GM23338 (cell line): ENCODE measurements around the gene RABL2A.
"Not testable (repeated sequence)": the region's sequence is repeated elsewhere in the genome, so short reads cannot be mapped to it uniquely, and the experiment has no call there.

Source experiments
- CREB1 ChIP-seq: fragments of 250-450 bp; sonication (Bioruptor Pico); IDR thresholded peaks from 2 replicates; pipeline ENCODE4 v1.5.0; 2020; ENCODE audit warnings: low read depth, mild to moderate bottlenecking, moderate library complexity
- EZH2 ChIP-seq: fragments of 200-600 bp; sonication (generic); IDR thresholded peaks from one replicate; pipeline ENCODE4 v1.8.0; 2017; ENCODE audit warnings: antibody characterized with exemption, mild to moderate bottlenecking, low read depth; ENCODE audit not compliant: unreplicated experiment
- REST ChIP-seq: IDR thresholded peaks from one replicate; pipeline ENCODE4 v1.6.1; 2018; ENCODE audit warnings: antibody characterized with exemption; ENCODE audit not compliant: unreplicated experiment
- STAT1 ChIP-seq: IDR thresholded peaks from one replicate; pipeline ENCODE4 v1.6.1; 2016; ENCODE audit warnings: antibody characterized with exemption; ENCODE audit not compliant: unreplicated experiment
- TF ChIP-seq, protein P1 (sequence below), 2 experiments: fragments of 200-600 bp in 1 of 2; sonication (generic) in 1 of 2; conservative IDR thresholded peaks; 2 replicates each; pipeline versions ENCODE4 v1.5.1 to v1.6.1; 2016 to 2017; ENCODE audit warnings: antibody characterized with exemption in 2 of 2, low read depth in 2 of 2, mild to moderate bottlenecking in 2 of 2, moderate library complexity in 1 of 2

GRCh38 chr2:113656031-113656624 is 29.1 kb downstream of the RABL2A start:
- not testable (repeated sequence) for TF ChIP-seq CREB1 (CRISPR knock-in tag); EZH2; STAT1; REST
- TF ChIP-seq, protein P1, sequence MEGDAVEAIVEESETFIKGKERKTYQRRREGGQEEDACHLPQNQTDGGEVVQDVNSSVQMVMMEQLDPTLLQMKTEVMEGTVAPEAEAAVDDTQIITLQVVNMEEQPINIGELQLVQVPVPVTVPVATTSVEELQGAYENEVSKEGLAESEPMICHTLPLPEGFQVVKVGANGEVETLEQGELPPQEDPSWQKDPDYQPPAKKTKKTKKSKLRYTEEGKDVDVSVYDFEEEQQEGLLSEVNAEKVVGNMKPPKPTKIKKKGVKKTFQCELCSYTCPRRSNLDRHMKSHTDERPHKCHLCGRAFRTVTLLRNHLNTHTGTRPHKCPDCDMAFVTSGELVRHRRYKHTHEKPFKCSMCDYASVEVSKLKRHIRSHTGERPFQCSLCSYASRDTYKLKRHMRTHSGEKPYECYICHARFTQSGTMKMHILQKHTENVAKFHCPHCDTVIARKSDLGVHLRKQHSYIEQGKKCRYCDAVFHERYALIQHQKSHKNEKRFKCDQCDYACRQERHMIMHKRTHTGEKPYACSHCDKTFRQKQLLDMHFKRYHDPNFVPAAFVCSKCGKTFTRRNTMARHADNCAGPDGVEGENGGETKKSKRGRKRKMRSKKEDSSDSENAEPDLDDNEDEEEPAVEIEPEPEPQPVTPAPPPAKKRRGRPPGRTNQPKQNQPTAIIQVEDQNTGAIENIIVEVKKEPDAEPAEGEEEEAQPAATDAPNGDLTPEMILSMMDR (conservative IDR thresholded peaks at IDR 0.05; ENCODE audit: low read depth in 2 of 2) = not testable (repeated sequence)
